HFF-Myc (cell line): ENCODE measurements around the gene ASPRV1.
A peak's percentile ranks its signal among the peaks of the same experiment; 100 is the strongest.

Source experiments
- DNase-seq: peaks from one replicate; pipeline ENCODE4 v3.0.0-alpha.2; 2011; ENCODE audit warnings: low read depth; ENCODE audit errors: extremely low read depth
- H3K4me3 ChIP-seq: replicated peaks from 2 replicates; pipeline ENCODE4 v1.5.1; 2011; ENCODE audit warnings: low read depth, mild to moderate bottlenecking, control low read depth, low read length
- CTCF ChIP-seq: IDR thresholded peaks from 2 replicates; pipeline ENCODE4 v1.5.1; 2012; ENCODE audit warnings: mild to moderate bottlenecking, low read depth, low read length, control low read depth; ENCODE audit errors: missing control alignments

The ASPRV1 gene

GRCh38 chr2:69973335-69973735, 11.9 kb upstream of the ASPRV1 start:
- no peak overlapping the region for H3K4me3 ChIP-seq
- TF ChIP-seq CTCF = no peak

GRCh38 chr2:69972822-69973221, 11.4 kb upstream of the ASPRV1 start:
- DNase-seq = no peak
- TF ChIP-seq CTCF = no peak
- no peak overlapping the region for H3K4me3 ChIP-seq

More at GRCh38 chr2:69973335-69973735, 11.9 kb upstream of the ASPRV1 start:
- DNase-seq = peak; percentile 21

- TF ChIP-seq CTCF = no peak
- no peak for DNase-seq
- no peak overlapping the region for H3K4me3 ChIP-seq
Measured at GRCh38 chr2:69969991-69970390, 8.6 kb upstream of the ASPRV1 start.

GRCh38 chr2:69969126-69969983, 7.9 kb upstream of the ASPRV1 start:
- no peak for DNase-seq
- TF ChIP-seq CTCF = no peak
- no peak overlapping the region for H3K4me3 ChIP-seq

GRCh38 chr2:69968609-69969008, 7.2 kb upstream of the ASPRV1 start:
- H3K4me3 ChIP-seq = no peak overlapping the region
- DNase-seq = no peak
- TF ChIP-seq CTCF = no peak

GRCh38 chr2:69966496-69966895, 5.1 kb upstream of the ASPRV1 start:
- TF ChIP-seq CTCF = no peak
- no peak overlapping the region for H3K4me3 ChIP-seq
- no peak for DNase-seq
